GM23338 (cell line): Measurements from ENCODE around the gene RCVRN. TPM values are rescaled to one million over a fixed set of nuclear protein-coding genes. Genes with fewer than 3 reads are reported as not detected.

Source experiments
- ATAC-seq: fragments of 200-7000 bp; cut with Tn5 transposase; 3 replicates; pipeline ENCODE4 v1.9.1; 2020
- DNase-seq: peaks from one replicate; pipeline ENCODE4 v3.0.0-alpha.2; 2015; ENCODE audit warnings: low spot score
- H2AFZ ChIP-seq: fragments of 200-600 bp; sonication (generic); 2 replicates; pipeline ENCODE4 v1.8.0; 2016; ENCODE audit warnings: antibody characterized with exemption, mild to moderate bottlenecking, moderate library complexity
- H3F3A ChIP-seq: fragments of 200-600 bp; sonication (generic); replicated peaks from 2 replicates; pipeline ENCODE4 v1.8.0; 2017; ENCODE audit warnings: antibody characterized with exemption, mixed run types, low read depth
- H3K27ac ChIP-seq: fragments of 200-600 bp; sonication (generic); 2 replicates; pipeline ENCODE4 v1.6.1; 2016; ENCODE audit warnings: low read depth
- H3K27me3 ChIP-seq: fragments of 200-600 bp; sonication (generic); 2 replicates; pipeline ENCODE4 v1.8.0; 2016; ENCODE audit warnings: mild to moderate bottlenecking, mixed run types, moderate library complexity; ENCODE audit not compliant: insufficient read depth
- H3K36me3 ChIP-seq: fragments of 200-600 bp; sonication (generic); 2 replicates; pipeline ENCODE4 v1.8.0; 2016; ENCODE audit warnings: mild to moderate bottlenecking; ENCODE audit not compliant: insufficient read depth
- H3K4me1 ChIP-seq: fragments of 200-600 bp; sonication (generic); 2 replicates; pipeline ENCODE4 v1.8.0; 2016; ENCODE audit warnings: mild to moderate bottlenecking, moderate library complexity; ENCODE audit not compliant: insufficient read depth
- H3K4me2 ChIP-seq: fragments of 200-600 bp; sonication (generic); 2 replicates; pipeline ENCODE4 v1.7.1; 2017; ENCODE audit warnings: mixed run types
- H3K4me3 ChIP-seq: fragments of 200-600 bp; sonication (generic); 2 replicates; pipeline ENCODE4 v1.6.1; 2016; ENCODE audit warnings: mixed run types
- H3K79me2 ChIP-seq: fragments of 200-600 bp; sonication (generic); replicated peaks from 2 replicates; pipeline ENCODE4 v1.8.0; 2017; ENCODE audit warnings: mild to moderate bottlenecking; ENCODE audit not compliant: insufficient read depth
- H3K9me2 ChIP-seq: fragments of 200-600 bp; sonication (generic); 2 replicates; pipeline ENCODE4 v1.8.0; 2017; ENCODE audit not compliant: insufficient read depth
- H4K20me1 ChIP-seq: fragments of 200-600 bp; sonication (generic); replicated peaks from 2 replicates; pipeline ENCODE4 v1.8.0; 2017; ENCODE audit warnings: mild to moderate bottlenecking; ENCODE audit not compliant: insufficient read depth
- H3K27ac Mint-ChIP-seq: 2 replicates; pipeline ENCODE4 v1.8.0; 2020; ENCODE audit warnings: inconsistent platforms, mild to moderate bottlenecking, moderate library complexity, mixed read lengths
- H3K27me3 Mint-ChIP-seq: 3 replicates; pipeline ENCODE4 v1.8.0; 2022; ENCODE audit warnings: low read depth, mild to moderate bottlenecking, moderate library complexity, mixed read lengths, inconsistent platforms; ENCODE audit not compliant: insufficient read depth, poor library complexity
- H3K36me3 Mint-ChIP-seq: 3 replicates; pipeline ENCODE4 v1.8.0; 2021; ENCODE audit warnings: low read depth, mild to moderate bottlenecking, inconsistent platforms, moderate library complexity, mixed read lengths
- H3K4me1 Mint-ChIP-seq: 3 replicates; pipeline ENCODE4 v1.8.0; 2020; ENCODE audit warnings: mild to moderate bottlenecking, inconsistent platforms, mixed read lengths
- H3K4me3 Mint-ChIP-seq: 3 replicates; pipeline ENCODE4 v1.8.0; 2021; ENCODE audit warnings: moderate library complexity, mild to moderate bottlenecking, inconsistent platforms, mixed read lengths
- H3K9me3 Mint-ChIP-seq: 3 replicates; pipeline ENCODE4 v1.8.0; 2020; ENCODE audit warnings: moderate library complexity, mild to moderate bottlenecking, inconsistent platforms, mixed read lengths
- CREB1 ChIP-seq: fragments of 250-450 bp; sonication (Bioruptor Pico); IDR thresholded peaks from 2 replicates; pipeline ENCODE4 v1.5.0; 2020; ENCODE audit warnings: low read depth, mild to moderate bottlenecking, moderate library complexity
- EZH2 ChIP-seq: fragments of 200-600 bp; sonication (generic); IDR thresholded peaks from one replicate; pipeline ENCODE4 v1.8.0; 2017; ENCODE audit warnings: antibody characterized with exemption, mild to moderate bottlenecking, low read depth; ENCODE audit not compliant: unreplicated experiment
- EZH2phosphoT487 ChIP-seq: fragments of 200-600 bp; sonication (generic); IDR thresholded peaks from one replicate; pipeline ENCODE4 v1.8.1; 2018; ENCODE audit warnings: antibody characterized with exemption; ENCODE audit not compliant: unreplicated experiment
- JUNB ChIP-seq: IDR thresholded peaks from one replicate; pipeline ENCODE4 v1.6.1; 2016; ENCODE audit warnings: antibody characterized with exemption; ENCODE audit not compliant: unreplicated experiment
- NANOG ChIP-seq: IDR thresholded peaks from 2 replicates; pipeline ENCODE4 v1.6.1; 2016; ENCODE audit warnings: antibody characterized with exemption, borderline replicate concordance
- POLR2AphosphoS5 ChIP-seq: IDR thresholded peaks from 2 replicates; pipeline ENCODE4 v1.6.1; 2016; ENCODE audit warnings: antibody characterized with exemption, low read depth
- STAT1 ChIP-seq: IDR thresholded peaks from one replicate; pipeline ENCODE4 v1.6.1; 2016; ENCODE audit warnings: antibody characterized with exemption; ENCODE audit not compliant: unreplicated experiment
- ZNF114 ChIP-seq: fragments of 250-450 bp; sonication (Bioruptor Pico); IDR thresholded peaks from 2 replicates; pipeline ENCODE4 v1.5.0; 2020; ENCODE audit warnings: mild to moderate bottlenecking, moderate library complexity
- ZNF331 ChIP-seq: fragments of 250-450 bp; sonication (Bioruptor Pico); IDR thresholded peaks from 2 replicates; pipeline ENCODE4 v1.5.0; 2020; ENCODE audit warnings: low read depth, mild to moderate bottlenecking, moderate library complexity
- ZNF462 ChIP-seq: fragments of 250-450 bp; sonication (Bioruptor Pico); IDR thresholded peaks from 2 replicates; pipeline ENCODE4 v1.5.0; 2020; ENCODE audit warnings: mild to moderate bottlenecking, moderate library complexity
- polyA plus RNA-seq: library from polyadenylated mRNA; unstranded; fragments of >200 nt; fragmentation: Nextera tagmentation; extraction: Ambion mirVana; gene quantifications from 2 replicates; pipeline ENCODE4 v1.2.1, GENCODE V29; 2016
- total RNA-seq: library from RNA; depleted of rRNA; stranded (reverse); fragments of >200 nt; shearing (Covaris generic); gene quantifications from 2 replicates; pipeline ENCODE4 v1.2.3, GENCODE V29; 2014
- TF ChIP-seq, protein P1 (sequence below): IDR thresholded peaks from 2 replicates; pipeline ENCODE4 v1.6.1; 2016; ENCODE audit warnings: antibody characterized with exemption
- TF ChIP-seq, protein P2 (sequence below): IDR thresholded peaks from one replicate; pipeline ENCODE4 v1.6.1; 2018; ENCODE audit warnings: antibody characterized with exemption; ENCODE audit not compliant: unreplicated experiment
- TF ChIP-seq, protein P3 (sequence below), 2 experiments: fragments of 200-600 bp in 1 of 2; sonication (generic) in 1 of 2; conservative IDR thresholded peaks; 2 replicates each; pipeline versions ENCODE4 v1.5.1 to v1.6.1; 2016 to 2017; ENCODE audit warnings: antibody characterized with exemption in 2 of 2, low read depth in 2 of 2, mild to moderate bottlenecking in 2 of 2, moderate library complexity in 1 of 2

The RCVRN gene
- total and polyA plus RNA-seq, 2 experiments from 2014 or later, result not detected

DNA sequence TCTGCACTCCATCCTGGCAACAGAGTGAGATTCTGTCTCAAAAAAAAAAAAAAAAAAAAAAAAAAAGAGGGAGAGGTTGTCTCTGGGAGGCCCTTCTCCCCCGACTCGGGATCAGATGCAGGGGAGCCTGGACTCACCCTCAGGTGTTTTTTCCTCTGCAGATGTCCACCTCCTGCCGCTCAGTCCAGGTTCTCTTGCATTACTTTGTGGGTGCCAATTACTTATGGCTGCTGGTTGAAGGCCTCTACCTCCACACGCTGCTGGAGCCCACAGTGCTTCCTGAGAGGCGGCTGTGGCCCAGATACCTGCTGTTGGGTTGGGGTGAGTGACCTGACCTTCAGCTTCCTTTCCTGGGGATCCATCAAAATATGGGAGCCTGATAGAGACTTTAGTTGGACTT lies 45.3 kb downstream of the RCVRN start:
- DNase-seq (no peak), ATAC-seq (no peak)
- H3K4me3 ChIP-seq, result no peak overlapping the region
- H4K20me1 ChIP-seq, result no peaks in the 10 kb centered on the region
- H3K27me3 ChIP-seq, result no peaks in the 10 kb centered on the region
- no peak overlapping the region for H3K27ac Mint-ChIP-seq
- no peaks in the 10 kb centered on the region for H3K4me1 ChIP-seq
- no peak overlapping the region for H2AFZ ChIP-seq
- peaks cover 2% of the 10 kb centered on the region for H3K27me3 Mint-ChIP-seq
- H3K4me2 ChIP-seq, result no peak overlapping the region
- no peaks in the 10 kb centered on the region for H3K4me1 Mint-ChIP-seq
- no peaks in the 10 kb centered on the region for H3K36me3 ChIP-seq
- peaks cover 12% of the 10 kb centered on the region; the same call in 2 of the 3 replicates for H3K9me3 Mint-ChIP-seq
- TF ChIP-seq ZNF462 (CRISPR knock-in tag), result no peak
- no peak for TF ChIP-seq JUNB
- no peak for TF ChIP-seq STAT1
- no peak for TF ChIP-seq POLR2AphosphoS5
- TF ChIP-seq, protein P1, sequence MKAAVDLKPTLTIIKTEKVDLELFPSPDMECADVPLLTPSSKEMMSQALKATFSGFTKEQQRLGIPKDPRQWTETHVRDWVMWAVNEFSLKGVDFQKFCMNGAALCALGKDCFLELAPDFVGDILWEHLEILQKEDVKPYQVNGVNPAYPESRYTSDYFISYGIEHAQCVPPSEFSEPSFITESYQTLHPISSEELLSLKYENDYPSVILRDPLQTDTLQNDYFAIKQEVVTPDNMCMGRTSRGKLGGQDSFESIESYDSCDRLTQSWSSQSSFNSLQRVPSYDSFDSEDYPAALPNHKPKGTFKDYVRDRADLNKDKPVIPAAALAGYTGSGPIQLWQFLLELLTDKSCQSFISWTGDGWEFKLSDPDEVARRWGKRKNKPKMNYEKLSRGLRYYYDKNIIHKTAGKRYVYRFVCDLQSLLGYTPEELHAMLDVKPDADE, result no peak
- TF ChIP-seq CREB1, result no peak
- TF ChIP-seq NANOG, result no peak
- no peak for TF ChIP-seq ZNF114
- TF ChIP-seq EZH2, result no peak
- TF ChIP-seq, protein P2, sequence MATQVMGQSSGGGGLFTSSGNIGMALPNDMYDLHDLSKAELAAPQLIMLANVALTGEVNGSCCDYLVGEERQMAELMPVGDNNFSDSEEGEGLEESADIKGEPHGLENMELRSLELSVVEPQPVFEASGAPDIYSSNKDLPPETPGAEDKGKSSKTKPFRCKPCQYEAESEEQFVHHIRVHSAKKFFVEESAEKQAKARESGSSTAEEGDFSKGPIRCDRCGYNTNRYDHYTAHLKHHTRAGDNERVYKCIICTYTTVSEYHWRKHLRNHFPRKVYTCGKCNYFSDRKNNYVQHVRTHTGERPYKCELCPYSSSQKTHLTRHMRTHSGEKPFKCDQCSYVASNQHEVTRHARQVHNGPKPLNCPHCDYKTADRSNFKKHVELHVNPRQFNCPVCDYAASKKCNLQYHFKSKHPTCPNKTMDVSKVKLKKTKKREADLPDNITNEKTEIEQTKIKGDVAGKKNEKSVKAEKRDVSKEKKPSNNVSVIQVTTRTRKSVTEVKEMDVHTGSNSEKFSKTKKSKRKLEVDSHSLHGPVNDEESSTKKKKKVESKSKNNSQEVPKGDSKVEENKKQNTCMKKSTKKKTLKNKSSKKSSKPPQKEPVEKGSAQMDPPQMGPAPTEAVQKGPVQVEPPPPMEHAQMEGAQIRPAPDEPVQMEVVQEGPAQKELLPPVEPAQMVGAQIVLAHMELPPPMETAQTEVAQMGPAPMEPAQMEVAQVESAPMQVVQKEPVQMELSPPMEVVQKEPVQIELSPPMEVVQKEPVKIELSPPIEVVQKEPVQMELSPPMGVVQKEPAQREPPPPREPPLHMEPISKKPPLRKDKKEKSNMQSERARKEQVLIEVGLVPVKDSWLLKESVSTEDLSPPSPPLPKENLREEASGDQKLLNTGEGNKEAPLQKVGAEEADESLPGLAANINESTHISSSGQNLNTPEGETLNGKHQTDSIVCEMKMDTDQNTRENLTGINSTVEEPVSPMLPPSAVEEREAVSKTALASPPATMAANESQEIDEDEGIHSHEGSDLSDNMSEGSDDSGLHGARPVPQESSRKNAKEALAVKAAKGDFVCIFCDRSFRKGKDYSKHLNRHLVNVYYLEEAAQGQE, result no peak
- TF ChIP-seq, protein P3, sequence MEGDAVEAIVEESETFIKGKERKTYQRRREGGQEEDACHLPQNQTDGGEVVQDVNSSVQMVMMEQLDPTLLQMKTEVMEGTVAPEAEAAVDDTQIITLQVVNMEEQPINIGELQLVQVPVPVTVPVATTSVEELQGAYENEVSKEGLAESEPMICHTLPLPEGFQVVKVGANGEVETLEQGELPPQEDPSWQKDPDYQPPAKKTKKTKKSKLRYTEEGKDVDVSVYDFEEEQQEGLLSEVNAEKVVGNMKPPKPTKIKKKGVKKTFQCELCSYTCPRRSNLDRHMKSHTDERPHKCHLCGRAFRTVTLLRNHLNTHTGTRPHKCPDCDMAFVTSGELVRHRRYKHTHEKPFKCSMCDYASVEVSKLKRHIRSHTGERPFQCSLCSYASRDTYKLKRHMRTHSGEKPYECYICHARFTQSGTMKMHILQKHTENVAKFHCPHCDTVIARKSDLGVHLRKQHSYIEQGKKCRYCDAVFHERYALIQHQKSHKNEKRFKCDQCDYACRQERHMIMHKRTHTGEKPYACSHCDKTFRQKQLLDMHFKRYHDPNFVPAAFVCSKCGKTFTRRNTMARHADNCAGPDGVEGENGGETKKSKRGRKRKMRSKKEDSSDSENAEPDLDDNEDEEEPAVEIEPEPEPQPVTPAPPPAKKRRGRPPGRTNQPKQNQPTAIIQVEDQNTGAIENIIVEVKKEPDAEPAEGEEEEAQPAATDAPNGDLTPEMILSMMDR (conservative IDR thresholded peaks at IDR 0.05; ENCODE audit: low read depth in 2 of 2), result no peak
- no peak for TF ChIP-seq ZNF331 (CRISPR knock-in tag)
- no peak for TF ChIP-seq EZH2phosphoT487
- peaks cover 7% of the 10 kb centered on the region; the same call in 1 of the 2 replicates for H3K9me2 ChIP-seq
- H3K79me2 ChIP-seq, result no peaks in the 10 kb centered on the region
- H3K4me3 Mint-ChIP-seq, result no peak overlapping the region
- no peaks in the 10 kb centered on the region for H3K36me3 Mint-ChIP-seq
- H3F3A ChIP-seq, result no peaks in the 10 kb centered on the region
- no peak overlapping the region for H3K27ac ChIP-seq
